Erythroblast (primary cell): ENCODE results near the gene OTUB2.

Source experiments
- DNase-seq, 2 experiments: peaks; one replicate each; lab custom pipeline; 2025; lab: John Stamatoyannopoulos, UW
- GATA1 ChIP-seq: IDR thresholded peaks from 2 replicates; pipeline ENCODE4 v1.6.1; 2011; ENCODE audit warnings: low read depth, mild to moderate bottlenecking, control low read depth, low read length, moderate library complexity
- POLR2A ChIP-seq: IDR thresholded peaks from 2 replicates; pipeline ENCODE4 v1.6.1; 2011; ENCODE audit warnings: mild to moderate bottlenecking, low read length

Gene OTUB2

DNA sequence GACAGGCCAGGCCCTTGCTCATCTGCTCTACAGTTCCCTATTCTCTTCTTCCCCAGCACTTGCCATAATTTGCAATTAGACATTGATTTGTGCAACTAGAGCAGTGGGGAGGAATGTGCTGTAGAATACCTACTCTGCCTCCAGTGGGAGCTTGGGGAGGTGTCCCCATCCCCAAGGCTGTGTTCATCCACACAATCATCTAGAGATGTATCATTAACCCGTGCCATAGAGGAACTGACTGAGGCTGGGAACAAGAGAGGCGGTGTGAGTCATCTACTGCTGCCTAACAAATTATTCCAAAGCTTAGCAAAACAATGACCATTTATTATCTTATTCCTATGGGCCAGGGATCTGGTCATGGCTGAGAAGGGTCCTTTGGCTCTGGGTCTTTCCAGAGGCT is 5.1 kb upstream of the OTUB2 start:
- no peak for DNase-seq
- no peak for TF ChIP-seq POLR2A
- TF ChIP-seq GATA1 = no peak

DNA sequence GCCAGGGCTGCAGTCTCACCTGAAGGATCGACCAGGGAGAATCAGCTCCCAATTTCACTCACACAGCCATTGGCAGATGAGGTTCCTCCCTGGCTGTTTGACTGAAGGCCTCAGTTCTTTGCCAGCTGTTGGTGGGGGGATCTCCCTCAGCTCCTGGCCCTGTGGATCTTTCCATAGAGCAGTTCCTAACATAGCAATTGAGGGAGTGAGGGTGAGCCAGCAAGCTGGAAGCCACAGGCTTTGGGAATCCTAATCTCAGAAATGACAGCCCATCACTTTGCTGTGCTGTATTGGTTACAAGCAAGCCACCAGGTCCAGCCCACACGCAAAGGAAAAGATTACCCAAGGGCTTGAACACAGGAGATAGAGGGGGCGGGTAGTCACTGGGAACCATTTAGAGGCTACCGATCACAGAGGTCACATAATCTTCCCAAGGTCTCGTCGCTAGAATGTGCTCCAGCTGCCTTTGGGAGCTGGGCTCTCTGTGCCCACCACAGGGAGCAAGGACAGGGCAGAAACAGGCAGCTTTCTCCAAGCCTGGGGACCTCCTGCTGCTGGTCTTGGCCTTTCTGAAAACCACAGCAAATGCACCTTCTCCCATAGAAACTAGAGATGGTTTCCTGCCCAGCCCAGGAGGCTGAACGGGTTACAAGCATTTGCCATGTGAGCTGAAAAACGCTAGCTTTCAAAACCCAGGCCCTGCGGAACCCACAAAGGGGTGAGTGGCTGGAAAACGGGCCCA is 4.6 kb upstream of the OTUB2 start:
- no peak for TF ChIP-seq GATA1
- no peak for TF ChIP-seq POLR2A
- DNase-seq = no peak

DNA sequence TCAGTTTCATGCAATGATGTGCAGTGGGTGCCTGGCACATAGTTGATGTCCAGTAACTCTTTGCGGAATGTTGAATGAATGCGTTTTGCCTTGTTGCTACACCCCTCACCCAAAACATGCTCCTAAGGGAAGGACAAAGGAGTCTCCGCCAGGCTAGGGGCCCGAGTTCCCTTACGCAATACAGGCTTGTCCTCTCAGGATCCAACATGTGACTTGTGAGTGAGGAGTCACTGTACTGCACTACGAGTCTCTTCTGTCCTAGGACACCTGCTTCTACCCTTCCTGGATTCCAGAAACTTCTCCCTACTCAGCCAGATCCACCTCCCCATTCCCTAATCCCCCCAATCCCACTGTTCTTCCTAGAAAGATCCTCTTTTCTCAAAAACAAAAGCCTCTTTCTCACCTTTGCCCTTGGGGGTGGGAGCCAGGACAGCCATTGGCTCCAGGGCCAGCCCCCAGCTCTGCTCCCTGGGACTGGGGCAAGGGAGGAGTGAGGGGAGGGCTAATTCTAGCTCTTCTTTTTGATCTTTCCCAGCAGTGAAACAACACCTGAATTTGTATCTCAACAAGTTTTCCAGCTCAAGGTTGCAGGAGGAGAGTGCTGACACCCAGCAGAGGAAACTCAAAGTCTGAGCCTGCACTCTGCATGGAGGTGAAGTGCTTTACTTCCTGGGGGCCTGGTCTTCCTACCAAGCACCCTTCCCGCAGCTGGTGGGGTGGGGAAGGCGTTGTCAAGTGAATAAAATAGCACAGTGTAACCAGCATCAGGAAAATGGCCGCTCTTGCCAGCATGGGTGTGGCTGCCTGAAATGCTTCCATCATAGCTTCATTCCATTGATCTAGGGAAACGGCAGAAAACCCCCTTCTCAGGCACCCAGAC is 3.4 kb upstream of the OTUB2 start:
- TF ChIP-seq GATA1 = no peak
- no peak for TF ChIP-seq POLR2A

DNA sequence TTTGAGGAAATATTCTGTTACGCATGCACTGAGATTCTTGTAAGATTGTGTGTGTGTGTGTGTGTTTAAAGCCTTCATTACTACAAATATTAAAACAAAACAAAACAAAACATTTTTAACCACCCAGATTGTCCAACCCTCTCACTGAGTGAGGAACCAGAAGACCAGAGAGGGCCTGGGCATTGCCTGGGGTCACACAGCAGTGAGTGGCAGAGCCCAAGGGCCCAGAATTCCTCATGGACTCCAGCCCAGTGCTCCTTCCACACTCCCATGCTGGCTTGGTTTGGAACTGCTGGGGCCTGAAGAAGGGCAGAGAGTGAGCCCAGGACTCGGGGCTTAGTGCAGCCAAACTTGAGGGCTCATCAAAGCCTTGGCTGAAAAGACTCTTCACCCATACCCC is 1.6 kb upstream of the OTUB2 start:
- no peak for DNase-seq
- TF ChIP-seq GATA1 = no peak
- TF ChIP-seq POLR2A = no peak

More for the DNA sequence above, 3.4 kb upstream of the OTUB2 start:
- no peak for DNase-seq

DNA sequence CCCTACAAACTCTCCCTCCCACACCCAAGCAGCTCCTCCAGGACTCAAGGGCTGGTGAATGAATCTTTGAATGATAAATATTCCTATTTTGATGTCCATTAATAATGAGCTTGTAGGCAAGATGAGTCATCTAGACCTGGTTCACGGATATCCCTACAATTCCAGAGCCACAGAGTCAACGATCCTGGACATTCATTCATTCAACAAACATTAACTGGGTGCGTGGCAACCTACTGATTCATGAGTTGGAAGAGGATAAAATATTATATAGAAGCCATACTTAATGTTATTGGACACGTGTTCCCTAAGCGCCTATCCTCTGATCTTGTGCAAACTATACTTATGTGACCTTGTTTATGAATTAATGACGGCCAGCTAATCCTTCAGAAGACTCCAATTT is 420 bp upstream of the OTUB2 start:
- no peak for TF ChIP-seq POLR2A
- TF ChIP-seq GATA1 = no peak
- DNase-seq = no peak

DNA sequence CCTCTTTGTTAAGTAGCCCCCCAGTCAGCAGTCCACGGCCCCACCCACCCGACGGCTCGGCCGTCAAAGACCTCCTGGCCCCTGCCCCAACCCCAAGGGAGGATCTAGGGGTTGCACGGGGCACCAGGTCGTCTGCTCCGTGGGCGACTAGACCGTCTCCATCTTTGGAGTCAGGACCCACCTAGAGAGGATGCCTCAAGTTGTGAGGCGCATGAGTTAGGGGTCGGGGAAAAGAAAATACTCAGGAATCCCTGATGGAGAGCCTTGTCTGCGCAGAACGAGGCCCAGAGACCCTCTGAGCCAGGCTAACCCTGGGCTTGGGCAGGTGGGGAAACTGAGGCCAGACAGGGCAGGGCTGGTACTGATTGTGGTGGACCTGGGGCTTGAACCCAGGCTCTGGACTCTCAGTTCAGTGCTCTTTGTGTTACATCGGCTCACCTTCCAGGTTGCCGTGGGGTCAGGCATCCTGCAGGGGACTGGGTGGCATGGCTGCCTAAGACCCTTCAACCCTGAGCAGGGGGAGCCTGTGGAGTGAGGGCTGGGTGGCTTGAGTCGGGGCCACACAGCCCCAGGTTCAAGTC is 839 bp downstream of the OTUB2 start:
- TF ChIP-seq POLR2A (no peak), GATA1 (no peak)

DNA sequence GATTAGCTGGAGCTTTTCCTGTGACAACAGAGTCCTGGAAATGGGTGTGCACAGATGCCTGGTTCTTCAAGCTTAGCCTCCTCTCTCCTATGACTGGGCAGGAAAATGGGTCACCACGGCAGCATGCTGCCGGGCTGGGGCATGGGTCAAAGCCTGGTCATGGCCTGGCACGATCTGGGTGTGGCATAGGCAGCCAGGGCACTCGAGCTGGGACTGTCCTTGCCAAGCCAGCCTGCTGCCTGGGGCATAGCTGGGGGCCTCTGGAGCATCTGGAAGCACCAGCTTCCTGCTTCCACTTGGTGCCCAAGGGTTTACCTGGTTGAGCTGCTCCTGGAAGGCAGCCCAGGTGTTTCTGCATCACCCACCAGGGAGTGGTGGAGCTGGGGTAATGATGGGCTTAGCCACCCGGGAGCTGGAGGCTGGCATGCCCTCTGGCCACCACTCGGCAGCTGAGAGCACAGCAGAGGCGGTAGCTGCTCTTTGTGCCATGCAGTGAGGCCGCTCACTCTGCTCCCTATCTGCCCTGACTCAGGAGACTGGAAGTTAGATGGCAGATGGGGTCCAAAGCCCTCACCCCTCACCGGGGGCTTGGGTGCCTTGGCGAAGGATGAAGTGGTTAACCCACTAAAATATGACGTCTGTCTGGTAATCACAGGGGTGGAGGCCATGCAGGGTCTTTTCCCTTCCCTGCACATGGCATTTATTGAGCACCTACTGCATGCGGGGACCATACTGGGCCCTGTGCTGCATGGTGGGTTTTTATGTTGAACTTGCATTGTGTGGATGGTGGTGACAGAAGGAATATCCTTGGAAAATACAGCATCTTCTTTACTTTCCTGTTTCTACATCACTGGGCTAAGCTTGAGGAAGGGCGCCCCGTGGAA is 1.7 kb downstream of the OTUB2 start:
- TF ChIP-seq GATA1 (no peak), POLR2A (no peak)
- DNase-seq = no peak

More for the DNA sequence above, 839 bp downstream of the OTUB2 start:
- DNase-seq = no peak

DNA sequence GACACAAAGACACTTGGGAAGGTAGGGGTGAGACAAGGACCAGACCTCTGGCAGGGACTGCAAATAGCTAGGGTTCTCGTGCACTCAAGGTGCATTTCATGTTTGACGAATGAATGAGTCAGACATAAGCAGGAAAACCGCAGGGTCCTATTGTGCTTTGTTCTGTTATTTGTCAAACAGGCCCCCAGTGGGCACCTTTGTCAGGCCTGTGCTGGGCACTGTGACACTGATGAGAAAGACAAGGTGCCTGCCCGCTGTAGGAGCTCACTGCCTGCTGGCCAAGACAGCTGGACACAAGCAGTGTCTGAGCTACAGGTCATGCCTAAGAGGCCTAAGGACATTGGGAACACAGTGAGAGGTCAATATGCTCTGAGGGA is 2.3 kb downstream of the OTUB2 start:
- TF ChIP-seq GATA1 (no peak), POLR2A (no peak)
- DNase-seq = no peak

DNA sequence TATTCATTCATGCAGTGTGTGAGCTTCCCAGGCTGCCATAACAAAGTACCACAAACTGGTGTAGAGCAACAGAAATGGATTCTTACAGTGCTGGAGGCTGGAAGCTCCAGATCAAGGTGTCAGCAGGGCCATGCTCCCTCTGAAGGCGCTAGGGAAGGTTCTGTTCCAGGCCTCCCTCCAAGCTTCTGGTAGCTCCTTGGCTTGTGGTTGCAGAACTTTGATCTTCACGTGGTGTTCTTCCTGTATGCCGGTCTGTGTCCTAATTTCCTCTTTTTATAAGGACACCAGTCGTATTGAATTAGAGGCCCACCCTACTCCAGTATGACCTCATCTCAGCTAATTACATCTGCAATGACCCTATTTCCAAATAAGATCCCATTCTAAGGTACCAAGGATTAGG is 3.1 kb downstream of the OTUB2 start:
- TF ChIP-seq GATA1 (no peak), POLR2A (no peak)
- DNase-seq = no peak

DNA sequence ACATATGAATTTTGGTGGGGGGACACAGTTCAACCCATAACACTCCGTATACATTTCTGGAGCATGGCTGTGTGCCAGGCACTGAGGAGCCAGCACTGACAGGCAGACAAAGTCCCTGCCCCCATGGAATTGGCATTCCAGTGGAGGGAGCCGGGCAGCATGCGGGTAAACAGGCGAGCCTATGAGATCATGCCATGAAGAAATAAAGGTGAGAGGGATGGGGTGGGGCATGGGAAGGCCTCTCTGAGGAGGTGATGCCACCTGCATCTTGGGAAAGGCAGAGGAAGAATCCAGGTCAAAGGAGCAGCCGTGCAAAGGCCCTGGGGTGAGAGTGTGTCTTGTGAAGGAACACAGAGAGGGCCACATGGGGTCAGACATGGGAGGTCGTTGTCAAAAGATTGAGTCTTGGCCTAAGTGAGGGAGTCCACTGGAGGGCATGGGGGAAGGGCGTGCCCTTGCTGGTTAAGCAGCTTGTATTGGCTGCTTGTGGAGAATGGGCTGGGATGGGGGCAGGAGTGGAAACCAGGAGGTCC is 3.6 kb downstream of the OTUB2 start:
- no peak for DNase-seq
- TF ChIP-seq GATA1 (no peak), POLR2A (no peak)

DNA sequence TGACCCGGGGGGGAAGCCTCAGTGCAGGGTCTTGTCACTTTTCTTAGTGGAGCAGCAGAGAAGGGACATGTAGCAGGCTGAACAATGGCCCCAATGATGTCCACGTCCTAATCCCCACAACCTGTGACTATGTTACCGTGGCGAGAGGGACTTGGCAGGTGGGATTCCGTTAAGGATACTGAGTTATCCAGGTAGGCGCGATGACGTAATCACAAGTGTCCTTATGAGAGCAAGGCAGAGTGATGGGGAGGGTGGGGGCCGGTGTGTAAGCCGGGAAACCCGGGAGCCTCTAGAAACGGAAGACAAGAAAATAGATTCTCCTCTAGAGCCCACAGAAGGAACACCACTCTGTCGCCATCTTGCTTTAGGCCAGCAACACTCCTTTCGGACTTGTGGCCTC is 4.4 kb downstream of the OTUB2 start:
- no peak for DNase-seq
- no peak for TF ChIP-seq POLR2A
- TF ChIP-seq GATA1 = no peak

DNA sequence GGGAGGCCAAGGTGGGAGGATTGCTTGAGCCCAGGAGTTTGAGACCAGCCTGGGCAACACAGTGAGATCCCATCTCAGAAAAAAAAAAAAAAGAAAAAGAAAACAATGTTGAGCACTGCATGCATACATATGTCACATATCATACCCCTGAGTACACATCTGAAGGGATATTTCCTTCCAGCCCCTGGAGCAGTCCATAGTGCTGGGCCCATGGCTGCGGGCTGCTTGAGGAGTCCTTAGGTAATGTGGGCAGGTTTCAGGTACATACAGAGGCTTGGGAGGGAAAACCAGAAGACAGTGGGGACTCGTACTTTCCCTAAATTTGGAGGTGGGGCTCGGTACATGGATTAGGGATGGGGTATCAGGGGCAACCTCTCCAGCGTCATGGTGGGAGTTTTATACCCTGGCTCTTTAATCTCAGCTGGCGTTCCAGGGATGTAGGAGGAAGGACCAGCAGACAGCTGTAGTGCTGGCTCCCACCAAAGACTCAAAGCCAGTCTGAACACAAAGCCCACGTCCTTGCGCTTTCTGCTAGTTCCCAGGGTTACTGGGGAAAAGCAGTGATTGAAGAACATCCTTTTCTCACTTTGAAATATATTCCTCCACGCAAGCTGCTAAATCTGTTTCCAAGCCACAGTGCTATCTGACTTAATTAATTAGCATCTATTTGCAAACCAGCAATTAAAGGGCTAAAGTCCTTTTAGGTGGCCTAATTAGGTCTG is 5.2 kb downstream of the OTUB2 start:
- TF ChIP-seq GATA1 (no peak), POLR2A (no peak)
- DNase-seq = no peak
